HG02981 (cell line): ENCODE measurements around the gene SLC25A26.
"Not testable (repeated sequence)": the region's sequence is repeated elsewhere in the genome, so short reads cannot be mapped to it uniquely, and the experiment has no call there.

Experiments
- ATAC-seq: cut with Tn5 transposase; IDR thresholded peaks from one replicate; pipeline ENCODE4 v1.9.1; 2021; ENCODE audit warnings: mild to moderate bottlenecking, moderate library complexity; ENCODE audit not compliant: unreplicated experiment

Gene SLC25A26

GRCh38 chr3:66406163-66406562, 185.4 kb downstream of the SLC25A26 start:
- ATAC-seq: no peak

- ATAC-seq: no peak
Measured at GRCh38 chr3:66406831-66407610, 186.2 kb downstream of the SLC25A26 start.

- peak; percentile 83 for ATAC-seq
Measured at GRCh38 chr3:66407611-66408218, 186.9 kb downstream of the SLC25A26 start.

DNA sequence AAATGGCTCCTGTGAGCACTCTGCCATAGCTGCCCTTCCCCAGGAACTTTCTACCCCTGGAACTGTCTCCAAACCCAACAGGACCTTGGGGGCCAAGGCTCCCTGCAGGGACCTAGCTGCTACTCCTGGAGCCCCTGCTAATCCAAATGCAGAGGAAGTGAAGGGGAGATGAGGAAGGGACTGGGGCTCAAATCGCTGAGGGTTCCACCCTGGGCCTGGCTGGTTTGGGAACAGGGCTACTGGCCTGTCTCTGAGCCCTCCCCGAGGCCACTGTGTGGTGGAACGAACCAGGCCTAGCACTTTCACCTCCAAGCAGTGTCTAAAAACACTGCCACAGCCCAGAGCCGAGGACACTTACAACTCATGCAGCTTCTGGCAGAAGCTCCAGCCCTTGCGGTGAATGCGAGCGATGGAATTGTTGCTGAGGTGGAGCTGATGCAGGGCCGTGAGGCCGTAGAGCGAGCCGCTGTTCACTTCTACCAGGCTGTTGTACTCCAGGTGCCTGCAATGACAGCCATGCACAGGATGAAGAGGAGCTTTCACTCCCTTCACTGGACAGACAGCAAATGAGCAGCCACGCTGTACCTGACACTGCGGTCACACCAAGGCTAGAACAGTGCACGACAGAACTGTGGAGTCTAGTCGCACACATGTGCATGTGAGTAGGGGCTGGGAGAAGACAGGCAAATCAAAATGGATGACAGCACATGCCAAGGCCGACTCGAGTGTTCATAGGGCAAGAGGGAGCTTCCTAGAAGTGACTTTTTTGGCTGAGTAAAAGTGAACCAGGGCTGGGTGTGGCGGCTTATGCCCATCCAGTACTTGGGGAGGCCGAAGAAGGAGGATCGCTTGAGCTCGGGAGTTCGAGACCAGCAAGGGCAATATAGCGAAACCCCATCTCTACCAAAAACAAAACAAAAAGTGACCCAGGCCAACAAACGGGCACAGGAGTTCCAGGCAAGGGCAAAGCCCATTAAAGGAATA, 189.3 kb downstream of the SLC25A26 start:
- ATAC-seq: no peak

GRCh38 chr3:66410976-66411375, 190.2 kb downstream of the SLC25A26 start:
- no peak for ATAC-seq

- no peak for ATAC-seq
Measured at GRCh38 chr3:66411474-66411873, 190.7 kb downstream of the SLC25A26 start.

DNA sequence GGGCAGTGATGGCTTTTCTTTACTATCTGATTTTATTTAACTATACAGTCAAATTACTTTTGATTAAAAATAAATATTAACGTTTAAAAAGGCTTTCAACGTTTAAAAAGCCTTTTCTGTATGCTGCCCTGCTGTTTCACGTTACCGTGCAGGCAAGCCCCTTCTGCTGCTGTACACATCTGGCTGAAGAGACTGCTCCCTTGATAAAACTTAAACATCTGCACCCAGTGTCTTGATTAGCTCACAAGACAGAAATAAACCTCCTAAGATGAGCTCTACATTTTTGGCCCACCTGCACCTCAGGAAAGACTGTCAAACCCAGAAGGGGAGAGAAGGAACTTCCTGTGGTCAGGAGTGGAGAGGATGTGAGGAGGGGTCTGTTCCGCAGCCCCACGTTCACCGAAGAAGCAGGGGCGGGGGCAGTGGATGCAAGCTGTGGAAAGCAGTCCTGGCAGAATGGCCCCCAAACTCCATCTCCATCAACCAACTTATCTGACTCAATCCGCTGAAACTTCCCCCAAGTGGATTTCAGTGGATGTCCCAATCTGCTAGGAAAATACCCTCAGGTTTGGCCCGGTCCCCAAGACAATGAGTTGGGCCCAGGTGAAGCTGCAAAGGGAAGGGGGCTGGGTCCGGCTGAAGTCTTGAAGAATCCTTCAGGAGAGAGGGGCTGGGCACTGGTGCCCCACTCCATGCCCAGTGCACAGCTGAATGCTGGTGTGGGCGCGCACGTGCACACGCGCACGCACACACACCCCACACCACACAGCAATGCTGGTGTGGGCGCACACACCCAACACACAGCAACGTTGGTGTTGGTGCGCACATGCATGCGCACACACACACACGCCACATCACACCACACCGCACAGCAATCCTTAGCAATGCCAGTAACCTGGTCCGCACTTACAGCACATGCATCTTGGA, 191.4 kb downstream of the SLC25A26 start:
- no peak for ATAC-seq

- no peak for ATAC-seq
Measured at GRCh38 chr3:66413151-66413751, 192.4 kb downstream of the SLC25A26 start.

DNA sequence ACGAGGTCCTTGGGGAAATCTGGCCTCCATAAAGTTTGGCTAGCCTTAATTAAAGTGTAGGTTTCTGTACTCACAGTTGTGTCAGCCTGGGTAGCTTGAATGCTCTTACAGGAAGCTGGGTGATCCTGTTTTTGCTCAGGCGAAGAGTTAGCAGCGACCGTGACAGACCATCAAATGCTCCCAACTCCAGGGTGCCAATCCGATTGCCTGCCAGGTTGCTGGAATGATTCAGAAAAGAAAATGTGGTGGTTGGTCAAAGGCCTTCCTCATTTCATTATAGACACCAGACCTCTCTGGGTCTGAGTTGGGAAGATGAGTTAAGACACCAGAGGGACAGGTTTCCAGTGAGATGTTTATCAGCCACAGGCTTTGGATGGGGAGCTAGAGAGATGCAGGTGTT, 194.0 kb downstream of the SLC25A26 start:
- no peak for ATAC-seq

DNA sequence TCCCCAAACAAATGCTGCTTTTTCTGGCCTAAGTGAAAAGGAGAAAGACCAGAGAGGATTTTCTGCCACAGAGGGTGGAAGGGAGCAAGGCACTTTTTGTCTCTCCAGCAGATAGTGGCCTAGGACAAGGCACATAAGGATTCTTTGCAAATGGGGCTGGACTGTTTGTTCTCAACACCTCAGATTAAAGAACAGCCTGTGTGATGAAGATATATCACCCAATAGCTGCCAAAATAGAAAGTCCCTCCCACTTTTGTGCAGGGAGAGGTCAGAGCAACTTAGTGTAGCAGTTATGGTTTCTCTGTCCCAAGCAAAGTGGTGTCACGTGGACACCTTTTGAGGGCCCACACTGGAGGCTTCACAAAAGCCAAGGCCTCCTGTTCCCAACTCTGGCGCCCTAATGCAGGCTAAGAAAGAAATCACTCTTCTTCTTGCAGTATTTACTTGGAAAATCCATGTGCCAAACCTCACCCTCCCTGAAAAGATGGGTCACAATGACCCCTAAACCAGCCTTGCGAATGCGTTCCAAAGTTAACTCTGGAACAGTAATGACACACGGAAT, 195.1 kb downstream of the SLC25A26 start:
- ATAC-seq: no peak

- no peak for ATAC-seq
Measured at GRCh38 chr3:66416556-66417304, 195.9 kb downstream of the SLC25A26 start.

- no peak for ATAC-seq
Measured at GRCh38 chr3:66418475-66418931, 197.7 kb downstream of the SLC25A26 start.

GRCh38 chr3:66419036-66419435, 198.2 kb downstream of the SLC25A26 start:
- ATAC-seq: no peak

- ATAC-seq: not testable (repeated sequence)
Measured at GRCh38 chr3:66421144-66421543, 200.3 kb downstream of the SLC25A26 start.

GRCh38 chr3:66421893-66422292, 201.1 kb downstream of the SLC25A26 start:
- not testable (repeated sequence) for ATAC-seq

DNA sequence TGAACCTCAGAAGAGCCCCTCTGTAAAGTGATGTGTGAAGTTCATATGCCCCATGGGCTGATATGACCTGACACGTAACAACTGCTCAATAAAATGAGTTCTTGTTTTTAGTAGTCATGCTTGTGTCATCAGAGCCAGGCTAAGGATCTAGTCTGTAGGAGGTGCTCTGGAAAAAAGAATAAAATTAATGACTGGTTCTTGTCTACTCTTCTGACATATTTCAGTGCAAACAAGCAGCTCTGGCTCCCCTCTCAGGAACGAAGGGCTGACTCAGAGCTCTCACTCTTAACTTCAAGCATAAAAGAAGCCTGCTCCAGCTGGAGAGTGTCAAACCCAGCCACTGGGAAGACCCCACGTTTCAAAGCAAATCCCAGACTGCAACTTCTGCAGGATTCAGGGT, 203.0 kb downstream of the SLC25A26 start:
- no peak for ATAC-seq

- no peak for ATAC-seq
Measured at GRCh38 chr3:66425032-66425431, 204.2 kb downstream of the SLC25A26 start.

GRCh38 chr3:66425576-66426114, 204.8 kb downstream of the SLC25A26 start:
- ATAC-seq: no peak
